Limb (tissue), 2 donors: ENCODE data around the gene KLHL42.

ENCODE experiments used
- DNase-seq, 2 donors: peaks; one replicate each; pipeline ENCODE4 v3.0.0-alpha.2; 2016; ENCODE audit errors: extremely low spot score in 2 of 2

The KLHL42 gene

DNA sequence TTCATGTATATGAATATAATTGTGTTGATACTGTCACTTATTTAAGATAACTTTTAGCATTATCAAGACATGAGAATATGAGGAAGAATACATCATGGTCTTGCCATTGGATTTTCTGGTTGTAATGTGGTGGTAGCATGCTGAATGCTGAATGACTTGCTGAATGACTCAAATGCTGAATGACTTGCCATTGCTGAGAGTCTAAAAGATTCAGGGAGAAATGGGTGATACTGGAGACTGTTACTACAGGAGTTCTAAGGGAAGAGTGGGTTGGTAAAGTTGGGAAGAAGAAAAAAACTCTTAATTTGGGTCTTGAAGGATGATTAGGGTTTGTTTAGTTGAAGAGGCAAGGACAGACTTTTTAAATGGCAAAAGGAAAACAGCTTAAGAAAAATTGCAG, 72.1 kb downstream of the KLHL42 start:
- DNase-seq, result no peak
